ENCODE results near the gene P2RY4.

- TF ChIP-seq CTCF (IDR thresholded peaks at IDR 0.05; ENCODE audit: extremely low read depth in 1 of 2, insufficient read depth in 1 of 2, low read depth in 1 of 2, low read length in 2 of 2) (no peak), POLR2AphosphoS5 (IDR thresholded peaks at IDR 0.05; ENCODE audit: insufficient read depth, low read depth, low read length) (no peak), MAX (IDR thresholded peaks at IDR 0.05; ENCODE audit: insufficient read depth, insufficient read length) (no peak), EZH2 (IDR thresholded peaks at IDR 0.05; ENCODE audit: borderline replicate concordance, low read depth, low read length, severe bottlenecking) (no peak), POLR2A (IDR thresholded peaks at IDR 0.05; ENCODE audit: low read depth, low read length) (no peak)
Measured at GRCh38 chrX:70254063-70254400, 6.0 kb downstream of the P2RY4 start.

Data from endothelial cell of umbilical vein (primary cell).